Mucosa of rectum (tissue), 2 donors: ENCODE results near the gene METTL17.
"Not testable (repeated sequence)": the region's sequence is repeated elsewhere in the genome, so short reads cannot be mapped to it uniquely, and the experiment has no call there.

Source experiments
- H3K27ac ChIP-seq, 2 donors: one replicate each; pipeline ENCODE4 v1.7.0; 2013; ENCODE audit warnings: inconsistent platforms in 2 of 2, low read depth in 2 of 2, low read length in 2 of 2
- H3K27me3 ChIP-seq, 2 donors: one replicate each; pipeline ENCODE4 v1.7.0; 2013; ENCODE audit warnings: low read length in 2 of 2; ENCODE audit not compliant: control insufficient read depth in 2 of 2, insufficient read depth in 2 of 2
- H3K36me3 ChIP-seq, 2 donors: one replicate each; pipeline ENCODE4 v1.7.0; 2013; ENCODE audit warnings: low read length in 2 of 2; ENCODE audit not compliant: control insufficient read depth in 2 of 2, insufficient read depth in 2 of 2
- H3K4me1 ChIP-seq, 2 donors: one replicate each; pipeline ENCODE4 v1.7.0; 2013; ENCODE audit warnings: low read length in 2 of 2, mild to moderate bottlenecking in 1 of 2; ENCODE audit not compliant: control insufficient read depth in 2 of 2, insufficient read depth in 2 of 2
- H3K4me3 ChIP-seq, 2 donors: one replicate each; pipeline ENCODE4 v1.7.0; 2013; ENCODE audit warnings: low read length in 2 of 2
- H3K9ac ChIP-seq, 2 donors: one replicate each; pipeline ENCODE4 v1.7.0; 2013; ENCODE audit warnings: low read length in 2 of 2, low read depth in 1 of 2, mild to moderate bottlenecking in 1 of 2
- H3K9me3 ChIP-seq, 2 donors: one replicate each; pipeline ENCODE4 v1.7.0; 2013; ENCODE audit warnings: low read length in 2 of 2; ENCODE audit not compliant: control insufficient read depth in 2 of 2
- donor health status: healthy.
- donor health status: Normal muscosa, but diverticular disease.

The METTL17 gene

GRCh38 chr14:21032326-21033132 is 42.7 kb downstream of the METTL17 start:
- Histone ChIP-seq H3K27me3 (no peaks in the 10 kb centered on the region), H3K36me3 (no peaks in the 10 kb centered on the region), H3K9ac (no peak overlapping the region), H3K4me1 (no peaks in the 10 kb centered on the region), H3K27ac (no peak overlapping the region), H3K4me3 (no peak overlapping the region), H3K9me3 (no peaks in the 10 kb centered on the region)

GRCh38 chr14:21033133-21033698 is 43.4 kb downstream of the METTL17 start:
- Histone ChIP-seq H3K9ac (no peak overlapping the region), H3K27me3 (no peaks in the 10 kb centered on the region), H3K9me3 (no peaks in the 10 kb centered on the region), H3K4me3 (no peak overlapping the region), H3K27ac (no peak overlapping the region), H3K36me3 (no peaks in the 10 kb centered on the region), H3K4me1 (no peaks in the 10 kb centered on the region)

- Histone ChIP-seq H3K36me3 (no peaks in the 10 kb centered on the region), H3K9ac (no peak within 1 kb of the TSS), H3K4me1 (peaks cover 13 to 14% of the 10 kb centered on the region in 2 donors), H3K9me3 (no peaks in the 10 kb centered on the region), H3K4me3 (no peak within 1 kb of the TSS), H3K27me3 (no peaks in the 10 kb centered on the region), H3K27ac (no peak within 1 kb of the TSS)
Observed at GRCh38 chr14:21034707-21035106, 44.9 kb downstream of the METTL17 start, which contains the start of gene RNASE13. Gene RNASE13 (minus strand): TSS chr14:21034807. CDS start chr14:21034288, 519 bp downstream.

GRCh38 chr14:21036751-21037150 is 47.0 kb downstream of the METTL17 start:
- Histone ChIP-seq H3K4me3 (no peak overlapping the region), H3K9me3 (no peaks in the 10 kb centered on the region), H3K4me1 (peaks cover 14 to 15% of the 10 kb centered on the region in 2 donors), H3K36me3 (no peaks in the 10 kb centered on the region), H3K27ac (no peak overlapping the region), H3K27me3 (no peaks in the 10 kb centered on the region), H3K9ac (no peak overlapping the region)

DNA sequence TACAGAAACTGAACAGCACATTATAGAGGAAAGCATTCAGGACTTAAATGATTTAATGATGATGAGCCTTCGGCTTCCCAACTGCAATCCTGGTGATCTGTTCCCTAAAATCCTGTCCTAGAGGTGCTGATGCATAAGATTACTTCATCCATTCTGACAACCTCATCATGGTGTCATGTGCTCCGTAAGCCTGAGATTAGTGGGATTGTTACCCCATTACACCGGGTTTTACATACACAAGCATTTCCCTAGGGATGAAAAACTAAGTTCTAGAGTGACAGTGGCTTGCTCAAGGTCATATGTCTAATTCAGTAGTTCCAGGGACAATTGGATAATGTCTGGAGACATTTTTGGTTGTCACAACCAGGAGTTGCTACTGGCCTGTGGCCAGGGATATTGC is 47.4 kb downstream of the METTL17 start:
- Histone ChIP-seq H3K27me3 (no peaks in the 10 kb centered on the region), H3K4me3 (no peak overlapping the region), H3K36me3 (no peaks in the 10 kb centered on the region), H3K4me1 (peaks cover 14 to 15% of the 10 kb centered on the region in 2 donors), H3K9ac (no peak overlapping the region), H3K27ac (no peak overlapping the region), H3K9me3 (no peaks in the 10 kb centered on the region)

- Histone ChIP-seq H3K9ac (peak overlapping the region; percentile 7 to 31), H3K27ac (peak overlapping the region; percentile 36 to 68), H3K4me1 (peaks cover 23 to 29% of the 10 kb centered on the region in 2 donors), H3K27me3 (no peaks in the 10 kb centered on the region), H3K9me3 (no peaks in the 10 kb centered on the region), H3K4me3 (peak overlapping the region in 1 of 2 donors; percentile 34), H3K36me3 (no peaks in the 10 kb centered on the region)
Observed at GRCh38 chr14:21038441-21039422, 49.0 kb downstream of the METTL17 start.

DNA sequence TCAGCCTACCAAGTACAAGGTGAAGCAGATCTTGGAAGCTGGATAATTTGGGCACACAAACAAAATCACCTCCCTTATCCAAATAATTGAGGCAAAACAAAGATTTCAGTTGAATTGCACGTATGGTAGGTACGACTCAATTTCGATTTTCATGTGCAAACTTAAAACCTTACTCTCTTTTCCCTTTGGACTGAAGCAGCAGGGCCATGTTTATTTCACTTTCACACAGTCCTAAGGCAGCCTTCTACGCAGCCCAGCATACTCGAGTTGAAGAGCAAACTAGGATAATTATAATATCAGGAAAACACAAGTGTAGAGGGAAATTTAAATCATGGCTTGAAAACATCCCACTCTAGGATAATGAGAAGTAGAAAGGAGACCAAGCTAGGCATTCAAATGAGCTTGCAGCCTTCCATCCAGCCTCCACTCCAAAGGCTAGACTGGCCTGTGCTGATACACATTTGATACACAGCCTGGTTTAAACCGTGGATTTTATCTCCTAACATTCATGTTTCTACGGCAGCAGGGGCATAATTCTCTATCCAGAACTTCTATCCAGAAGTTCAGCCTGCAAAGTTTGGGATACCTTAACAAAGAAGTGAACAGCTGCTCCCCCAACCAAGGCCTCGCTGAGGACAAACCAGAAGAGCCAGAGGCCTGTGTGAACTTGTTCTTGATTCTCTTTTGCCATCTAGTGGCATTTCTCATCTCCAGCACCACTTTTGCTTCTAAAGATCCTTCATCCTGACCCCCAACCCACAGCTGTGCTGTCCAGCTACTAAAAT is 50.0 kb downstream of the METTL17 start:
- Histone ChIP-seq H3K9ac (peak overlapping the region in 1 of 2 donors; percentile 31), H3K36me3 (no peaks in the 10 kb centered on the region), H3K4me1 (peaks cover 25 to 34% of the 10 kb centered on the region in 2 donors), H3K4me3 (no peak overlapping the region), H3K27ac (peak overlapping the region; percentile 36 to 68), H3K9me3 (no peaks in the 10 kb centered on the region), H3K27me3 (no peaks in the 10 kb centered on the region)

DNA sequence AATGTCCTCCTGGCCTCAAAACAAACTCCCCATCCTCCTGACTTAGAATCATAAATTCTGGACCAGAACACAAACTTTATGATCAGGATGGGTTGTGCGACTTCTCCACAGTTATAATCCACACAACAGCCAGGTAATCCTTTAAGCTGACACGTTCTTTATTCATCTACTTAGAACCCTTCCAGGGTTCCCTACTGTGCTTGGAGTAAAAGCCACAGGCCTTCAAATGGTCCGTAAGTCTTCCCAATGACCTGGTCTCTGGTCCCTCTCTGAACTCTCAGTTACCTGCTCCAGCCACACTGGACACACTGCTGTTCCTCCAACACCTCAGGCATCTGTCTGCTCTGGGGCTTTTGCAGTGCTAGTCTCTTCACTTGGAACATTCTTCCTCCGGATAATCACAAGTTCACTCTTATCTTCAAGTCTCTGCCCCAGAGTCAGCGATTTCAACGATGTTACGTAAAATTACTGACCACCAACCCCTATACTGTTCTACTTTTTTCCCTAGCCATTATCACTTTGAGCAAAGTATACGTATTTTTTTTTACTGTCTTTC is 50.7 kb downstream of the METTL17 start:
- H3K27me3 ChIP-seq, result no peaks in the 10 kb centered on the region

GRCh38 chr14:21040941-21041340 is 51.2 kb downstream of the METTL17 start:
- not testable (repeated sequence) for H3K9ac ChIP-seq, H3K36me3 ChIP-seq, H3K27ac ChIP-seq, H3K4me3 ChIP-seq, H3K27me3 ChIP-seq, H3K9me3 ChIP-seq
- peaks cover 25 to 34% of the 10 kb centered on the region in 2 donors for H3K4me1 ChIP-seq

More for the DNA sequence above, 50.7 kb downstream of the METTL17 start:
- H3K4me3 ChIP-seq, result no peak overlapping the region
- no peaks in the 10 kb centered on the region for H3K9me3 ChIP-seq
- peaks cover 25 to 34% of the 10 kb centered on the region in 2 donors for H3K4me1 ChIP-seq
- H3K9ac ChIP-seq, result no peak overlapping the region
- no peaks in the 10 kb centered on the region for H3K36me3 ChIP-seq
- H3K27ac ChIP-seq, result no peak overlapping the region
